ENCODE measurements around the gene SYCN. TPM values are rescaled to one million over a fixed set of nuclear protein-coding genes. Genes with fewer than 3 reads are reported as not detected.

The SYCN gene
- total RNA-seq, 1 donor from 2014 or later, result not detected

DNA sequence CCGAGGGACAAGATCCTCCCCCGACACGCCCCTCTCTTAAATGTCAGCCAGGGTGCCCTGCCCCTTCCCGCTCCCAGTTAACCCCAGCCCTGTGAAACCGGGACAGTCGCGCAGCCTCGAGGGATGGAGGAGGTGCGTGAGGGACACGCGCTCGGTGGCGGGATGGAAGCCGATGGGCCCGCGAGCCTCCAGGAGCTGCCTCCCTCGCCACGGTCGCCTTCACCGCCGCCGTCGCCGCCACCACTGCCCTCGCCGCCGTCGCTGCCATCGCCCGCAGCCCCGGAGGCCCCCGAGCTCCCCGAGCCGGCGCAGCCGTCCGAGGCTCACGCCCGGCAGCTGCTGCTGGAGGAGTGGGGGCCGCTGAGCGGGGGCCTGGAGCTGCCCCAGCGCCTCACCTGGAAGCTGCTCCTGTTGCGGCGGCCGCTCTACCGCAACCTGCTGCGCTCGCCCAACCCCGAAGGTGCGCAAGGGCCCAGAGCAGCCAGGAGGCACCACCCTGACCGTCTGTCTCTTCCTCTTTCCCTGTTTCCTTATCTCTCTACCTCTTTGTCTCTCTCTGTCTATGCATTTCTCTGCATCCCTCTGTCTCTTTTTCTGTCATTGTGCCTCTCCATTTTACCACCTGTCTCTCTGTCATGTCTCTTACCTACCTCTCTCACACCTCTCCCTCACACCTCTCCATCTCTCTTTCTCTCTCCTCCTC, 7.1 kb downstream of the SYCN start, which contains the start of gene NCCRP1:
TSS of gene NCCRP1 (plus strand) at position 105 of the 703 bp plus-strand sequence. CDS start at position 124, 19 bp downstream.
- H3K4me3 Mint-ChIP-seq, result no peak within 1 kb of the TSS
- intact Hi-C loops (cut with micrococcal nuclease), result no loop called here
- H3K27ac Mint-ChIP-seq, result no peak within 1 kb of the TSS
- H3K9me3 Mint-ChIP-seq, result no peaks in the 10 kb centered on the region
- peaks cover 46% of the 10 kb centered on the region for H3K27me3 Mint-ChIP-seq (ENCODE audit: insufficient read depth)
- DNase-seq (ENCODE audit: low spot score), result no peak
- peaks cover 6% of the 10 kb centered on the region for H3K4me1 Mint-ChIP-seq (ENCODE audit: low read depth)
- H3K36me3 Mint-ChIP-seq (ENCODE audit: low read depth), result peaks cover 1% of the 10 kb centered on the region

DNA sequence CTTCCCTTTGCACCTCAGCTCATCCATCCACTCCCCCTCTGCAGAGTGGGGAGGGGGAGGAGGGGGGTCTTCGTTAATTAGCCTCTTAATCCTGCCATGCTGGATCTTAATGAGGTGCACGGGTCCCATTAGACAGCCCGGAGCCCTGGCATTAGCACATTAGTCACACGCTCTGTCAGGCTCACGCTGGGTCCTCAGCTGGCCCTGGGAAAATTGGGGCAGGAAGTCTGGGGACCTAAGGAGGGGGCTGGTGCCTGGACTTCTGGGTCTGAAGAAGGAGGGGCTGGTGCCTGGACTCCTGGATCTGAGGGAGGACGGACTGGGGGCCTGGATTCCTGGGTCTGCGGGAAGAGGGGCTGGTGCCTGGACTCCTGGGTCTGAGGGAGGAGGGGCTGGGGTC, 7.7 kb downstream of the SYCN start:
- no peak for DNase-seq (ENCODE audit: low spot score)
- Mint-ChIP-seq H3K27ac (no peak overlapping the region), H3K27me3 (ENCODE audit: insufficient read depth) (peaks cover 42% of the 10 kb centered on the region), H3K36me3 (ENCODE audit: low read depth) (peaks cover 1% of the 10 kb centered on the region), H3K4me3 (no peak overlapping the region), H3K4me1 (ENCODE audit: low read depth) (peaks cover 6% of the 10 kb centered on the region), H3K9me3 (no peaks in the 10 kb centered on the region)
- intact Hi-C loops (cut with micrococcal nuclease), result no loop called here

DNA sequence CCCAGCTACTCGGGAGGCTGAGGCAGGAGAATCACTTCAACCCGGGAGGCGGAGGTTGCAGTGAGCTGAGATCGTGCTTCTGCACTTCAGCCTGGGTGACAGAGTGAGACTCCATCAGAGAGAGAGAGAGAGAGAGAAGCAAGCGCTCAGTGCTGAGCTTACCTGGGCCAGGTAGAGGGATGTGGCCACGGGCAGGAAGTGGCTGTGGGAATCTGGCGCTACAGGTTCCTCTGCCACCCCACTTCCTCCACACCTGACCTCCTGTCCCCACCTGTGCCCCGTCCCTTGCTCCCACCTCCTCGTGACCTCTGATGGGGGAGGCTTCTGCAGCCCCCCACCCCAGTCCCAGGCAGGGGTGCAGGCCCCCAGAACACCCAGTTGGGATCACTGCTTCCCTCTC, 8.3 kb downstream of the SYCN start:
- H3K4me3 Mint-ChIP-seq, result no peak overlapping the region
- H3K36me3 Mint-ChIP-seq (ENCODE audit: low read depth), result peaks cover 1% of the 10 kb centered on the region
- no peak for DNase-seq (ENCODE audit: low spot score)
- H3K9me3 Mint-ChIP-seq, result no peaks in the 10 kb centered on the region
- H3K4me1 Mint-ChIP-seq (ENCODE audit: low read depth), result peaks cover 6% of the 10 kb centered on the region
- no peak overlapping the region for H3K27ac Mint-ChIP-seq
- H3K27me3 Mint-ChIP-seq (ENCODE audit: insufficient read depth), result peaks cover 42% of the 10 kb centered on the region
- intact Hi-C loops (cut with micrococcal nuclease), result no loop called here

DNA sequence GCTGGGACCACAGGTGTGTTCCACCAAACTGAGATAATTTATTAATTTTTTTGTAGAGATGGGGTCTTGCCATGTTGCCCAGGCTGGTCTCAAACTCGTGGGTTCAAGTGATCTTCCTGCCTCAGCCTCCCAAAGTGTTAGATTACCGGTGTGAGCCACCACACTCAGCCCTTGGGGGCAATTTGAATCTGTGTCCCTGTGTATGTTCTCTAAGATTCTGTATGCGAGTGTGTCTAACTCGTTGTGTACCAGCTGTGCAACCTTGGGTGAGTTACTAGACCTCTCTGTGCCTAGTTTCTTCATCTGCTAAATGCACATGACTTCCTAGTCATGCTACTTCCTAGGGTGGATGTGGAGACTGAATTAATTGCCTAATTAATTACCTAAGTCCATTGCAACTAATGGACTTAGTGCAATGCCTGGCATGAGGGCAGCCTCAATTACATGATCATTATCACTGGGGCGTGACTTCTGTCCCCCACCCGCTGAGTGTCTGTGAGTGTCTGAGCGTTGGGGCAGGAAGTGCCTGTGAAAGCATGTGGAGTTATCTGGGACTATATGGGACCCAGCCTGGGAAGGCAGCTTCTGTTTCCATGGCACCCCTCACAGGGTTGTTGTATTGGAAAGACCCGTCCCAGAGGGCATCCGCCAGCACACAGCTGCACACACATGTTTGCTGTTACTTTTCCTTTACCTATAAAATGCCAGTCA, 9.1 kb downstream of the SYCN start:
- H3K4me3 Mint-ChIP-seq, result no peak overlapping the region
- no peak overlapping the region for H3K27ac Mint-ChIP-seq
- H3K27me3 Mint-ChIP-seq (ENCODE audit: insufficient read depth), result peaks cover 42% of the 10 kb centered on the region
- intact Hi-C loops (cut with micrococcal nuclease), result no loop called here
- no peak for DNase-seq (ENCODE audit: low spot score)
- H3K36me3 Mint-ChIP-seq (ENCODE audit: low read depth), result peaks cover 1% of the 10 kb centered on the region
- no peaks in the 10 kb centered on the region for H3K9me3 Mint-ChIP-seq
- peaks cover 6% of the 10 kb centered on the region for H3K4me1 Mint-ChIP-seq (ENCODE audit: low read depth)

DNA sequence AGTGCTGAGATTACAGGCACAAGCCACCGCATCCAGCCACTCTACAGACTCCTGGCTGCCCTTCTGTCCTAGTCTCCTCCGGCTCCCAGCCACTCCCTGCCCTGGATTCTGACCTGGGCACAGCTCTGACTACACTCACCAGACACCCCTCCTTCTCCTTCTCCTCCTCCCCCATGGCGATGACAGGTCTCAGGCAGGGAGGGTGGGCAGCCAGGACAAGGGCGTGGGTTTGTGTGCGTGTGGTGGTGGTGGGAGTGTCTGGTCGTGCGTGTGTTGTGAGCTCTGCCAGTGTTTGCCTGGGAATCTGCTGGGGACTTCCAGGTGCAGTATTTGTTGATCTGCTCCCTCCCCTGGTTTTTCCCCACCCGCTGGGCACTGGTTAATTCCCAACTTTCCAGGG, 10.3 kb downstream of the SYCN start:
- Mint-ChIP-seq H3K36me3 (ENCODE audit: low read depth) (peaks cover 1% of the 10 kb centered on the region), H3K27me3 (ENCODE audit: insufficient read depth) (peaks cover 38% of the 10 kb centered on the region), H3K9me3 (no peaks in the 10 kb centered on the region), H3K4me3 (no peak overlapping the region), H3K4me1 (ENCODE audit: low read depth) (peaks cover 6% of the 10 kb centered on the region), H3K27ac (no peak overlapping the region)
- intact Hi-C loops (cut with micrococcal nuclease), result no loop called here
- DNase-seq (ENCODE audit: low spot score), result no peak

DNA sequence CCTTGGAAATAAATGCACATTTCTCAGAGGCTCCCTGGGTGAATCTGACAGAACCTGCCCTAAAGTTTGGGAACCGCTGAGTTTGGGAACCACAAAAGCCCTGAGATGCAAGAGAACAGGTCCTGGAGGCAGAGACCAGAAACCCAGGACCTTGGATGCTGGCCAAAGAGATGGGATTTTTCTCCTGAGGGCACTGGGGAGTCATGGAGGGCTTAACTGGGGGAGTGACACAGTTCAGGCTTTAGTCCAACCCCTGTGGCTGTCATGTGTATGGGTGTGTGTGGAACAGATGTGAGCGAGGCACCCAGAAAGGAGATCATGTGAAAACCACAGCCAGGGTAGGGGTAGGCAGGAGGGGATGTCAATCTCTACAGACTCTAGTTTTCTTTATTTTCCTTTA, 11.2 kb downstream of the SYCN start:
- no peaks in the 10 kb centered on the region for H3K9me3 Mint-ChIP-seq
- intact Hi-C loops (cut with micrococcal nuclease), result no loop called here
- DNase-seq (ENCODE audit: low spot score), result no peak
- H3K27me3 Mint-ChIP-seq (ENCODE audit: insufficient read depth), result peaks cover 29% of the 10 kb centered on the region
- H3K27ac Mint-ChIP-seq, result no peak overlapping the region
- peaks cover 6% of the 10 kb centered on the region for H3K4me1 Mint-ChIP-seq (ENCODE audit: low read depth)
- H3K4me3 Mint-ChIP-seq, result no peak overlapping the region
- H3K36me3 Mint-ChIP-seq (ENCODE audit: low read depth), result peaks cover 1% of the 10 kb centered on the region

DNA sequence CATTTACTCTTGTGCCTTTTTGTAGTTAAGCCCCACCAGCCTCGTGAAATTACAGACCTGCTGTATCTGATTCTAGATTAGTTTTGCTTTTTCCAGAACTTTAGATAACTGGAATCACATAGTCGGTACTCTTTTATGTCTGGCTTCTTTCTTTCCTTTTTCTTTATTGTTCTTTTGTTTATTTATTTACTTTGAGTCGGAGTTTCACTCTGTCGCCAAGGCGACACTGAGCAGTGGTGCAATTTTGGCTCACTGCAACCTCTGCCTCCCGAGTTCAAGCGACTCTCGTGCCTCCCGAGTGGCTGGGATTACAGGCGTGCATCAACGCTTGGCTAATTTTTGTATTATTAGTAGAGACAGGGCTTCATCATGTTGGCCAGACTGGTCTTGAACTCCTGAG, 13.3 kb downstream of the SYCN start:
- Mint-ChIP-seq H3K4me1 (ENCODE audit: low read depth) (no peaks in the 10 kb centered on the region), H3K27ac (no peak overlapping the region), H3K27me3 (ENCODE audit: insufficient read depth) (peaks cover 16% of the 10 kb centered on the region), H3K36me3 (ENCODE audit: low read depth) (no peaks in the 10 kb centered on the region), H3K4me3 (no peak overlapping the region), H3K9me3 (no peaks in the 10 kb centered on the region)
- intact Hi-C loops (cut with micrococcal nuclease), result no loop called here
- no peak for DNase-seq (ENCODE audit: low spot score)

DNA sequence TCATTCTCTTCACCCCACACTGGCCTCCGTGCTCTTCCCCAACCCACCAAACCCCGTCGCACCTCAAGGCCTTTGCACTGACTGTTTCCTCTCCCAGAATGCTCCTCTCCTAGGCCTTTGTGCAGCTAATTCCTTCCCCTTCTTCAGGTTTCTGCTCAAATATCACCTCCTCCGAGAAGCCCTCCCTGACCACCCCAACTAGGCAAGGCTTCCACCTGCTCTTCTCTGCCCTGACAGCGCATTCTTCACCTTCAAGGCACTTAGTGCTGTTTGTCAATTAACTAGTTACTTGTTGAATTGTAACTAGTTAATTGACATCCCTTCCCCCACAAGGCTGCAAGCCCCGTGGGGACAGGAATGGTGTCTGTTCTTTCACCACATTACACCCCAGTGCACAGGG, 15.1 kb downstream of the SYCN start:
- Mint-ChIP-seq H3K27ac (no peak overlapping the region), H3K9me3 (no peaks in the 10 kb centered on the region), H3K36me3 (ENCODE audit: low read depth) (no peaks in the 10 kb centered on the region), H3K4me3 (no peak overlapping the region), H3K27me3 (ENCODE audit: insufficient read depth) (peaks cover 5% of the 10 kb centered on the region), H3K4me1 (ENCODE audit: low read depth) (no peaks in the 10 kb centered on the region)
- intact Hi-C loops (cut with micrococcal nuclease), result no loop called here
- DNase-seq (ENCODE audit: low spot score), result no peak

DNA sequence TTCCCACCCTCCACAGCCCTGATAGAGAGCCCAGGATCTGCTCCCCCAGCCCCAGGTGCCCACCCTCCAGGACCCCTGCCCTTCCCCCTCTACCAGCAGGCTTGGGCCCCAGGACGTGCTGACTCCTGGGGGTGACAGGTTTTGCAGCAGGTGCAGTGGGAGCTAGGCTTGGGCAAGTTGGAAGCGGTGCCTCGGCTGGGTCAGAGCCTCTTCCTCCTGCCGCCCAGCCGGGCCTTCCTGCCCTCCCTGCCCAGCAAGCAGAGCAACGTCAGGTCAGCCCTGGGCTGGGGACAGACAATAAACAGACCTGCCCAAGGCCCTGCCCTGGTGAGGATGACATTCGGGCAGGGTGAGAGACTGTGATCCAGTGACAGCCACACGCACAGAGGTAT, 16.5 kb downstream of the SYCN start:
- intact Hi-C loops (cut with micrococcal nuclease), result loop anchor here (1.0 kb wide), 2 partner anchors 65 to 225 kb away; no protein-coding TSS in a partner anchor
- H3K36me3 Mint-ChIP-seq (ENCODE audit: low read depth), result no peaks in the 10 kb centered on the region
- no peak overlapping the region for H3K27ac Mint-ChIP-seq
- H3K9me3 Mint-ChIP-seq, result no peaks in the 10 kb centered on the region
- DNase-seq (ENCODE audit: low spot score), result no peak
- H3K27me3 Mint-ChIP-seq (ENCODE audit: insufficient read depth), result peaks cover 2% of the 10 kb centered on the region
- H3K4me3 Mint-ChIP-seq, result no peak overlapping the region
- H3K4me1 Mint-ChIP-seq (ENCODE audit: low read depth), result no peaks in the 10 kb centered on the region

DNA sequence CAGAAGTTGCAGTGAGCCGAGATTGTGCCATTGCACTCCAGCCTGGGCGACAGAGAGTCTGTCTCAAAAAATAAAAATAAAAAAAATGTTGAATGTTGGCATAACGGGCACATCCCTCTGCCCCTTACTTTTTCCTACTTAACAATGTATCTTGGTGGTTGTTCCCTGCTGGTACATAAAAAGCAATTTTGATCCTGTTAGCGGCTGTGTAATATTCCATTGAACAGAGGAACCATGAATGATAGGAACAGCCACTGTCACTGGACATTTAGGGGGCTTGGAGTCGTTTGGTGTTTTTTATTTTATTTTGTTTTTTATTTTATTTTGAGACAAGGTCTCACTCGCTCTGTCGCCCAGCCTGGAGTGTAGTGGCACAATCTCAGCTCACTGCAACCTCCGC, 17.7 kb downstream of the SYCN start:
- Mint-ChIP-seq H3K9me3 (no peaks in the 10 kb centered on the region), H3K4me1 (ENCODE audit: low read depth) (no peaks in the 10 kb centered on the region), H3K27ac (no peak overlapping the region), H3K4me3 (no peak overlapping the region), H3K27me3 (ENCODE audit: insufficient read depth) (peaks cover 2% of the 10 kb centered on the region), H3K36me3 (ENCODE audit: low read depth) (no peaks in the 10 kb centered on the region)
- DNase-seq (ENCODE audit: low spot score), result no peak
- intact Hi-C loops (cut with micrococcal nuclease), result no loop called here

DNA sequence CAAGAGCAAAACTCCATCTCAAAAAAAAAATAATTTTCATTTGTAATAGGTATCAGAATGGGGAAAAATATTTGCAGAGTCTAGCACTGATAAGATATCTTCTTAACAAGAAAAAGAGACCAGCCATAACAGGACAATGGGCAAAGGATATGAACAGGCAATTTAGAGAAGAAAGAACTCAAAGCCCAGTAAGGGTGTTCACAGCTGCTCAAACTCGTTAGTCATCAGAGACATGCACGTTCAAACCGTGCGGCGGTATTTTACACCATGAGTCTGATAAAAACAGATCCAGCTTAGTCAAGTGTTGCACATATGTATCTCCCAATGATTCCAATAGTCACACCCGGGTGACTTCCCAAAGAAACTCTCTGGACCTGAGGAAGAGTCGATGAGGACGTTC, 21.0 kb downstream of the SYCN start:
- intact Hi-C loops (cut with micrococcal nuclease), result no loop called here
- Mint-ChIP-seq H3K4me3 (no peak overlapping the region), H3K9me3 (no peaks in the 10 kb centered on the region), H3K36me3 (ENCODE audit: low read depth) (no peaks in the 10 kb centered on the region), H3K27me3 (ENCODE audit: insufficient read depth) (no peaks in the 10 kb centered on the region), H3K4me1 (ENCODE audit: low read depth) (no peaks in the 10 kb centered on the region), H3K27ac (no peak overlapping the region)
- no peak for DNase-seq (ENCODE audit: low spot score)

DNA sequence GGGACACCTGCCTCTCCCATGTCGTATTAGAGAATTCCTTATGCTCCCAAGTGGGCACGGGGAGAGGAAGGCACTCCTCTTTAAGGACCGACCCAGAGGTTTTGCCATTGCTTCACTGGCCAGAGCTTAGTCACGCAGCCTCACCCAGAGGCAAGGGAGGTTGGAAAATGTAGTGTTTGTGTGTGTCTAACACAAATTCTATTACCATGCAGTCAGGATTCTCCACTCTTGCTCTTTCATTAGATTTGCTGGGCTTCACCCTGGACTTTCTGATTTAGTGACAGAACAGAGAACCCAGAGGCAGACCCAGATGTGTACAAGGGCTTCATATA, 21.9 kb downstream of the SYCN start:
- Mint-ChIP-seq H3K27ac (no peak overlapping the region), H3K4me1 (ENCODE audit: low read depth) (no peaks in the 10 kb centered on the region), H3K27me3 (ENCODE audit: insufficient read depth) (no peaks in the 10 kb centered on the region), H3K9me3 (no peaks in the 10 kb centered on the region), H3K4me3 (no peak overlapping the region), H3K36me3 (ENCODE audit: low read depth) (peaks cover 1% of the 10 kb centered on the region)
- intact Hi-C loops (cut with micrococcal nuclease), result no loop called here
- DNase-seq (ENCODE audit: low spot score), result no peak

DNA sequence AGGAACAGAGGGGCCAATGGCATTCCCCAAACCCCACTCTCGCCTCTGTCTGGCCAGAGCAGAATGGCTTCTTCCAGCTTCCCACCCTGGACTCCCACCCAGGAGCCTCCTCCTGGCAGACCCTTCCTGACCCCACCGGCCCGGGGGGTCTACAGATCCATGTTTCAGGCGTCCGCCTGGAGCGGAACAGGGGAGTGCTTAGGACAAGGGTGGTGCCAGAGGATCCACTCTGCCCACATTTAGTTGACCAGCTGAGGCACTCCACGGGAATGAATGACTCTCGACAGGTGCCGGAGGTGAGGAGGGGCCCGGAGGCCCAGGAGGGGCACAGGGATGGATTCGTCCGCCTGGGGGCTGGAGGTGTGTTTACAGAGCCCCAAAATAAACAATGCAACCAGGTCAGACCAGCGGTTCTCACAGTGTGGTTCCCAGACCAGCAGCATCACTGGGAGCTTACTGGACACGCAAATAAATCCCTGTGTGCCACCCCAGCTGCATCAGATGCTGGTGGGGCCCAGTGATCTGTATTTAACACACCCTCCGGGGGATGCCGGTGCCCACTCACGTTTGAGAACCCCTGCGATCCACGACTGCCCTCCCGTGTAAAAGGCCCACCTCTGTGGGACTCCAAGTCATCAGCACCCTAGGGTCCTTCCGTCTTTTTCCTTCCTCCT, 22.4 kb downstream of the SYCN start:
- intact Hi-C loops (cut with micrococcal nuclease), result no loop called here
- Mint-ChIP-seq H3K27me3 (ENCODE audit: insufficient read depth) (no peaks in the 10 kb centered on the region), H3K9me3 (no peaks in the 10 kb centered on the region), H3K4me1 (ENCODE audit: low read depth) (no peaks in the 10 kb centered on the region), H3K4me3 (no peak overlapping the region), H3K36me3 (ENCODE audit: low read depth) (peaks cover 3% of the 10 kb centered on the region), H3K27ac (no peak overlapping the region)
- DNase-seq (ENCODE audit: low spot score), result no peak

Data from activated T-helper 1 cell treated with anti-CD3 and anti-CD28 coated beads, Interleukin-12 subunit alpha, Interleukin-12 subunit beta, Interleukin-2, Interleukin-4 antibody, amounts not matched to agents 30 ng/mL and 10 ng/mL and 1 ng/mL, durations not matched to agents 14 hours and 24 hours and 36 hours (primary cell).